PC-3 (cell line): Measurements from ENCODE around the gene MIPOL1. TPM values are rescaled to one million over a fixed set of nuclear protein-coding genes. Genes with fewer than 3 reads are reported as not detected.

Experiments used
- ATAC-seq: fragments of 200-7000 bp; cut with Tn5 transposase; 2 replicates; pipeline ENCODE4 v1.9.1; 2020; ENCODE audit warnings: mild to moderate bottlenecking, moderate library complexity
- BruUV-seq: library from RNA; stranded (reverse); fragments of 400-500 nt; replicated peaks from 2 replicates; lab custom pipeline; 2021; lab: Mats Ljungman, UMichigan
- CTCF ChIA-PET: fragments of 300-600 bp; sonication (Branson Sonifier 250); formaldehyde crosslinking; loops from one replicate; lab custom pipeline; 2022; ENCODE audit warnings: antibody characterized with exemption; lab: Charles Lee
- POLR2A ChIA-PET: fragments of 300-600 bp; sonication (Branson Sonifier 250); formaldehyde crosslinking; loops from one replicate; lab custom pipeline; 2022; ENCODE audit warnings: antibody characterized with exemption; ENCODE audit not compliant: unreplicated experiment; lab: Charles Lee
- DNase-seq: peaks from one replicate; pipeline ENCODE4 v3.0.0-alpha.2; 2015
- H2AFZ ChIP-seq: fragments of 300-600 bp; sonication (generic); 2 replicates; pipeline ENCODE4 v1.6.0; 2016; ENCODE audit warnings: antibody characterized with exemption, low read length
- H3F3A ChIP-seq: fragments of 300-600 bp; sonication (generic); one replicate; pipeline ENCODE4 v1.6.0; 2017; ENCODE audit warnings: antibody characterized with exemption, low read length, control low read depth, mild to moderate bottlenecking; ENCODE audit not compliant: unreplicated experiment
- H3K27ac ChIP-seq: fragments of 300-600 bp; sonication (generic); 2 replicates; pipeline ENCODE4 v1.5.1; 2016; ENCODE audit warnings: mild to moderate bottlenecking, low read length
- H3K27me3 ChIP-seq: fragments of 300-600 bp; sonication (generic); 2 replicates; pipeline ENCODE4 v1.6.1; 2016; ENCODE audit warnings: low read length, mixed read lengths
- H3K36me3 ChIP-seq: fragments of 300-600 bp; sonication (generic); 2 replicates; pipeline ENCODE4 v1.6.1; 2016; ENCODE audit warnings: low read depth, mixed run types, low read length, mixed read lengths
- H3K4me1 ChIP-seq: fragments of 300-600 bp; sonication (generic); 2 replicates; pipeline ENCODE4 v1.5.1; 2016; ENCODE audit warnings: low read length; ENCODE audit not compliant: insufficient read depth
- H3K4me2 ChIP-seq: fragments of 300-600 bp; sonication (generic); 2 replicates; pipeline ENCODE4 v1.6.0; 2016; ENCODE audit warnings: low read length
- H3K4me3 ChIP-seq: fragments of 300-600 bp; sonication (generic); 2 replicates; pipeline ENCODE4 v1.5.1; 2016; ENCODE audit warnings: mild to moderate bottlenecking, low read length, mixed read lengths
- H3K79me2 ChIP-seq: fragments of 300-600 bp; sonication (generic); 2 replicates; pipeline ENCODE4 v1.6.1; 2017; ENCODE audit warnings: low read length, mixed read lengths
- H3K9ac ChIP-seq: fragments of 300-600 bp; sonication (generic); 2 replicates; pipeline ENCODE4 v1.6.0; 2016; ENCODE audit warnings: mild to moderate bottlenecking, low read length
- H3K9me2 ChIP-seq: fragments of 300-600 bp; sonication (generic); replicated peaks from 2 replicates; pipeline ENCODE4 v1.6.1; 2016; ENCODE audit warnings: mixed run types, low read length, mixed read lengths
- H3K9me3 ChIP-seq: fragments of 300-600 bp; sonication (generic); 2 replicates; pipeline ENCODE4 v1.6.1; 2016; ENCODE audit warnings: low read length, mixed read lengths
- H4K20me1 ChIP-seq: fragments of 300-600 bp; sonication (generic); 2 replicates; pipeline ENCODE4 v1.6.1; 2016; ENCODE audit warnings: low read length, mixed read lengths
- CTCF ChIP-seq: fragments of 300-600 bp; sonication (generic); conservative IDR thresholded peaks from 2 replicates; pipeline ENCODE4 v1.5.1; 2017; ENCODE audit warnings: antibody characterized with exemption, low read depth, mild to moderate bottlenecking, low read length
- EZH2 ChIP-seq: fragments of 300-600 bp; sonication (generic); IDR thresholded peaks from one replicate; pipeline ENCODE4 v1.6.1; 2017; ENCODE audit warnings: antibody characterized with exemption, mild to moderate bottlenecking, low read length; ENCODE audit not compliant: unreplicated experiment
- EZH2phosphoT487 ChIP-seq: fragments of 300-600 bp; sonication (generic); IDR thresholded peaks from 2 replicates; pipeline ENCODE4 v1.6.1; 2018; ENCODE audit warnings: mild to moderate bottlenecking, antibody characterized with exemption, low read length, borderline replicate concordance
- intact Hi-C: fragments of 100-400 bp; cut with micrococcal nuclease; formaldehyde crosslinking; loops from 2 replicates; pipeline ENCODE4 v1.9.0; 2023
- total RNA-seq: library from RNA; depleted of rRNA; stranded (reverse); fragments of >200 nt; gene quantifications from 2 replicates; pipeline ENCODE4 v1.2.3, GENCODE V29; 2014

Gene MIPOL1
- total RNA-seq, 1 experiment from 2014 or later = 22.5 TPM

- H3K4me3 ChIP-seq = no peak overlapping the region
- no peaks in the 10 kb centered on the region for H3K27me3 ChIP-seq
- no peaks in the 10 kb centered on the region for H4K20me1 ChIP-seq
- no peak overlapping the region for H2AFZ ChIP-seq
- H3K79me2 ChIP-seq = no peaks in the 10 kb centered on the region
- BruUV-seq = TSS peak; percentile 53
- H3F3A ChIP-seq = no peaks in the 10 kb centered on the region
- ChIA-PET CTCF (no interaction called here), POLR2A (interaction anchor here (0.6 to 0.7 kb wide), 3 partner anchors 85 to 315 kb away, joined by 3 to 8 read pairs (median 7); no protein-coding TSS in a partner anchor)
- intact Hi-C loops = loop anchor here (1.0 to 5.0 kb wide), 7 partner anchors 8 to 256 kb away; no protein-coding TSS in a partner anchor
- H3K27ac ChIP-seq = peak overlapping the region; percentile 58
- peaks cover 18% of the 10 kb centered on the region for H3K4me1 ChIP-seq
- no peak overlapping the region for H3K9ac ChIP-seq
- H3K36me3 ChIP-seq = peaks cover 6% of the 10 kb centered on the region; the same call in 1 of the 2 replicates
- H3K9me2 ChIP-seq = no peaks in the 10 kb centered on the region
- ATAC-seq (0 out of 2 replicates have a peak, but pooled peaks have one; percentile 12), DNase-seq (no peak)
- TF ChIP-seq EZH2 = no peak
- no peak for TF ChIP-seq CTCF
- TF ChIP-seq EZH2phosphoT487 = no peak
- no peaks in the 10 kb centered on the region; the same call in 1 of the 2 replicates for H3K9me3 ChIP-seq
- peak overlapping the region; percentile 48 for H3K4me2 ChIP-seq
These were observed 130.9 kb downstream of the MIPOL1 start for GRCh38 chr14:37328673-37329072.

GRCh38 chr14:37329189-37330001 is 131.7 kb downstream of the MIPOL1 start:
- H3K79me2 ChIP-seq = no peaks in the 10 kb centered on the region
- H3K36me3 ChIP-seq = peaks cover 6% of the 10 kb centered on the region; the same call in 1 of the 2 replicates
- ATAC-seq (peak; percentile 80), DNase-seq (peak; percentile 64)
- H3F3A ChIP-seq = no peaks in the 10 kb centered on the region
- no peaks in the 10 kb centered on the region for H3K27me3 ChIP-seq
- no peaks in the 10 kb centered on the region; the same call in 1 of the 2 replicates for H3K9me3 ChIP-seq
- peak overlapping the region; percentile 58 for H3K27ac ChIP-seq
- BruUV-seq = no TSS peak
- CTCF ChIA-PET = interaction anchor here (0.6 kb wide), 1 partner anchor 235 kb away, joined by 3 read pairs; no protein-coding TSS in a partner anchor
- no peak overlapping the region for H3K9ac ChIP-seq
- H4K20me1 ChIP-seq = no peaks in the 10 kb centered on the region
- intact Hi-C loops = loop anchor here (1.0 to 5.0 kb wide), 7 partner anchors 9 to 255 kb away; no protein-coding TSS in a partner anchor
- H2AFZ ChIP-seq = no peak overlapping the region
- no peaks in the 10 kb centered on the region for H3K9me2 ChIP-seq
- POLR2A ChIA-PET = interaction anchor here (0.6 kb wide), 2 partner anchors 9 to 255 kb away, joined by 3 read pairs; no protein-coding TSS in a partner anchor
- TF ChIP-seq EZH2phosphoT487 (no peak), EZH2 (no peak), CTCF (no peak)
- H3K4me1 ChIP-seq = peaks cover 18% of the 10 kb centered on the region
- no peak overlapping the region for H3K4me3 ChIP-seq
- peak overlapping the region; percentile 48 for H3K4me2 ChIP-seq
